Adrenal gland (tissue), 12 donors: ENCODE data around the gene SEPTIN2. TPM values are rescaled to one million over a fixed set of nuclear protein-coding genes. Genes with fewer than 3 reads are reported as not detected.

Experiments used
- DNase-seq, 7 donors: peaks; one replicate each; pipeline ENCODE4 v3.0.0-alpha.2; 2019 to 2020
- H3K27ac ChIP-seq, 5 donors: fragments of 200-600 bp; sonication (generic) in 4 of 5; 1 replicate in 3 of 5; 2 replicates in 2 of 5; pipeline versions ENCODE4 v1.5.1 to v1.8.0; 2016 to 2020; ENCODE audit warnings: mild to moderate bottlenecking in 1 of 5
- H3K27me3 ChIP-seq: fragments of 200-600 bp; 2 replicates; pipeline ENCODE4 v1.8.0; 2021
- H3K36me3 ChIP-seq, 2 donors: fragments of 200-600 bp; replicated peaks in 1 of 2; 1 replicate in 1 of 2; 2 replicates in 1 of 2; pipeline versions ENCODE4 v1.5.1 to v1.8.0; 2018 to 2022
- H3K4me1 ChIP-seq, 2 donors: fragments of 200-600 bp; replicated peaks in 1 of 2; 1 replicate in 1 of 2; 2 replicates in 1 of 2; pipeline versions ENCODE4 v1.5.1 to v1.8.0; 2018 to 2021
- H3K4me3 ChIP-seq, 4 donors: fragments of 200-600 bp; sonication (generic) in 3 of 4; one replicate each; pipeline ENCODE4 v1.5.1; 2016 to 2018
- H3K9me3 ChIP-seq, 3 donors: fragments of 200-600 bp; sonication (generic) in 1 of 3; replicated peaks in 1 of 3; 1 replicate in 2 of 3; 2 replicates in 1 of 3; pipeline versions ENCODE4 v1.5.1 to v1.8.0; 2016 to 2021
- CTCF ChIP-seq, 6 experiments: fragments of 450-650 bp in 4 of 6; fragments of 200-600 bp in 2 of 6; sonication (generic) in 1 of 6; IDR thresholded peaks; 1 replicate in 5 of 6; 2 replicates in 1 of 6; pipeline versions ENCODE4 v1.5.1 to v1.8.0; 2016 to 2021; ENCODE audit warnings: antibody characterized with exemption in 6 of 6, mild to moderate bottlenecking in 2 of 6, moderate library complexity in 1 of 6
- POLR2A ChIP-seq, 2 donors: fragments of 450-650 bp; IDR thresholded peaks; one replicate each; pipeline ENCODE4 v1.6.1; 2017; ENCODE audit warnings: antibody characterized with exemption in 2 of 2, mild to moderate bottlenecking in 2 of 2, moderate library complexity in 1 of 2
- WGBS, 4 donors: extraction: QIAGEN DNeasy Blood & Tissue Kit in 2 of 4; methylation state at CpG; one replicate each; pipeline versions ENCODE4 v1.1.5 to v1.1.7; 2013 to 2017; 5-methylcytosine and 5-hydroxymethylcytosine counted together
- intact Hi-C, 2 donors: fragments of 100-400 bp; cut with DNase I; formaldehyde crosslinking; loops; one replicate each; pipeline versions ENCODE4 v1.14.1 to v1.15.0; 2022 to 2023
- polyA plus RNA-seq, 3 donors: library from polyadenylated mRNA; stranded (reverse); fragments of 200-250 nt in 2 of 3; fragments of 350-450 nt in 1 of 3; fragmentation: Illumina TruSeq in 1 of 3; extraction: RNeasy Lipid Tissue Mini Kit (QIAGEN cat#74804) in 1 of 3; gene quantifications; one replicate each; pipeline ENCODE4 v1.2.3, GENCODE V29; 2013 to 2014
- total RNA-seq, 9 donors: library from RNA; depleted of rRNA in 4 of 9; stranded (reverse); fragments of >200 nt in 4 of 9; fragments of 120-200 nt in 1 of 9; fragmentation: NEBNext Ultra II Directional in 1 of 9; extraction: Animal tissue kit (Norgen Biotek cat#: 25700) in 1 of 9; gene quantifications; one replicate each; pipeline versions ENCODE4 v1.1.0 to v1.2.4, GENCODE V29; 2013 to 2023
- donor health status: healthy with polysubstance abuse.
- donor health status: Bipolar disorder and iron deficiency.
- donor health status: DM: yes; HTN: yes; CAD: no.
- donor health status: DM: no; HTN: no; CAD: no.
- donor health status: DM: no; HTN: no; CAD: no.
- donor health status: DM: yes; HTN: yes; CAD: no.

Gene SEPTIN2
- total and polyA plus RNA-seq, 12 donors = 108 to 368 (median 251) TPM

- H3K4me1 ChIP-seq = peaks cover 29 to 43% of the 10 kb centered on the region in 2 donors
- peak overlapping the region in 1 of 5 donors; percentile 18 for H3K27ac ChIP-seq
- no peaks in the 10 kb centered on the region for H3K9me3 ChIP-seq
- no peak overlapping the region for H3K4me3 ChIP-seq
- TF ChIP-seq CTCF (IDR thresholded peaks at IDR 0.05) = no peak
- no peak for TF ChIP-seq POLR2A (IDR thresholded peaks at IDR 0.05)
- WGBS, 4 donors = 51 to 65% (median 58%) methylated on average over 7 of the region's 7 CpGs
- no peaks in the 10 kb centered on the region for H3K27me3 ChIP-seq
- intact Hi-C loops = loop anchor here in 1 of 2 donors (10.0 kb wide), 1 partner anchor 56 kb away; no protein-coding TSS in a partner anchor
- peak in 2 of 7 donors; percentile 38 to 62 for DNase-seq
- peaks cover 0 to 51% of the 10 kb centered on the region in 2 donors for H3K36me3 ChIP-seq
Measured at GRCh38 chr2:241268306-241268705, 47.4 kb upstream of the SEPTIN2 start.

- H3K9me3 ChIP-seq = no peaks in the 10 kb centered on the region
- no peak overlapping the region for H3K4me3 ChIP-seq
- peaks cover 0 to 46% of the 10 kb centered on the region in 2 donors for H3K36me3 ChIP-seq
- no peaks in the 10 kb centered on the region for H3K27me3 ChIP-seq
- WGBS, 4 donors = 73 to 74% (median 74%) methylated on average over 14 of the region's 14 CpGs
- peak in 1 of 7 donors; percentile 51 for DNase-seq
- intact Hi-C loops = loop anchor here in 1 of 2 donors (10.0 kb wide), 1 partner anchor 56 kb away; no protein-coding TSS in a partner anchor
- TF ChIP-seq CTCF (IDR thresholded peaks at IDR 0.05) (no peak), POLR2A (IDR thresholded peaks at IDR 0.05) (no peak)
- peaks cover 30 to 45% of the 10 kb centered on the region in 2 donors for H3K4me1 ChIP-seq
- H3K27ac ChIP-seq = peak overlapping the region in 1 of 5 donors; percentile 18
Measured at GRCh38 chr2:241268716-241269445, 46.8 kb upstream of the SEPTIN2 start.

- Histone ChIP-seq H3K36me3 (peaks cover 0 to 35% of the 10 kb centered on the region in 2 donors), H3K27me3 (no peaks in the 10 kb centered on the region), H3K4me1 (peaks cover 30 to 45% of the 10 kb centered on the region in 2 donors), H3K27ac (peak overlapping the region in 1 of 5 donors; percentile 19), H3K4me3 (peak overlapping the region in 1 of 4 donors; percentile 97), H3K9me3 (no peaks in the 10 kb centered on the region)
- intact Hi-C loops = loop anchor here in 1 of 2 donors (10.0 kb wide), 1 partner anchor 55 kb away; no protein-coding TSS in a partner anchor
- no peak for TF ChIP-seq CTCF (IDR thresholded peaks at IDR 0.05)
- TF ChIP-seq POLR2A (IDR thresholded peaks at IDR 0.05) = no peak
- WGBS, 4 donors = 76 to 81% (median 79%) methylated on average over 9 to 15 of the region's 15 CpGs
- DNase-seq = peak in 1 of 7 donors; percentile 54
Measured at GRCh38 chr2:241269707-241270520, 45.8 kb upstream of the SEPTIN2 start.

GRCh38 chr2:241270531-241270930, 45.2 kb upstream of the SEPTIN2 start:
- 59 to 77% (median 65%) methylated on average over 5 of the region's 5 CpGs for WGBS, 4 donors
- H3K4me3 ChIP-seq = peak overlapping the region in 1 of 4 donors; percentile 97
- H3K4me1 ChIP-seq = peaks cover 30 to 45% of the 10 kb centered on the region in 2 donors
- no peaks in the 10 kb centered on the region for H3K27me3 ChIP-seq
- H3K27ac ChIP-seq = peak overlapping the region in 3 of 5 donors; percentile 19 to 99 (median 96)
- TF ChIP-seq POLR2A (IDR thresholded peaks at IDR 0.05) (no peak), CTCF (IDR thresholded peaks at IDR 0.05) (no peak)
- peak in 1 of 7 donors; percentile 52 for DNase-seq
- peaks cover 0 to 29% of the 10 kb centered on the region in 2 donors for H3K36me3 ChIP-seq
- intact Hi-C loops = no loop called here
- H3K9me3 ChIP-seq = peaks cover 0 to 5% (median 0%) of the 10 kb centered on the region in 3 donors
